Measurements from ENCODE around the gene UROC1.
A peak's percentile ranks its signal among the peaks of the same experiment; 100 is the strongest.

UROC1 gene

GRCh38 chr3:126493051-126493450 is 24.5 kb downstream of the UROC1 start:
- Histone ChIP-seq H3K36me3 (ENCODE audit: insufficient read depth, insufficient read length, low read length) (no peaks in the 10 kb centered on the region), H3K4me1 (ENCODE audit: insufficient read depth, insufficient read length) (peaks cover 14% of the 10 kb centered on the region), H3K9ac (ENCODE audit: insufficient read length, low read depth) (no peak overlapping the region), H3K9me3 (ENCODE audit: insufficient read depth, low read length) (no peaks in the 10 kb centered on the region), H3K4me3 (ENCODE audit: insufficient read length, low read depth) (no peak overlapping the region), H3K27me3 (ENCODE audit: insufficient read depth, insufficient read length) (no peaks in the 10 kb centered on the region)
- TF ChIP-seq ZNF274 (IDR thresholded peaks at IDR 0.05; ENCODE audit: low read depth, low read length) (no peak), SUZ12 (IDR thresholded peaks at IDR 0.05; ENCODE audit: extremely low read depth, insufficient read depth, insufficient read length) (no peak), YY1 (IDR thresholded peaks at IDR 0.05; ENCODE audit: insufficient read depth, insufficient read length) (no peak)
- no peak for DNase-seq (ENCODE audit: low read depth, low spot score)

- Histone ChIP-seq H3K27me3 (ENCODE audit: insufficient read depth, insufficient read length) (no peaks in the 10 kb centered on the region), H3K9me3 (ENCODE audit: insufficient read depth, low read length) (no peaks in the 10 kb centered on the region), H3K9ac (ENCODE audit: insufficient read length, low read depth) (no peak overlapping the region), H3K4me1 (ENCODE audit: insufficient read depth, insufficient read length) (peaks cover 27% of the 10 kb centered on the region), H3K4me3 (ENCODE audit: insufficient read length, low read depth) (no peak overlapping the region), H3K36me3 (ENCODE audit: insufficient read depth, insufficient read length, low read length) (no peaks in the 10 kb centered on the region)
- no peak for DNase-seq (ENCODE audit: low read depth, low spot score)
- TF ChIP-seq SUZ12 (IDR thresholded peaks at IDR 0.05; ENCODE audit: extremely low read depth, insufficient read depth, insufficient read length) (no peak), ZNF274 (IDR thresholded peaks at IDR 0.05; ENCODE audit: low read depth, low read length) (no peak), YY1 (IDR thresholded peaks at IDR 0.05; ENCODE audit: insufficient read depth, insufficient read length) (no peak)
Observed at GRCh38 chr3:126491221-126492013, 26.2 kb downstream of the UROC1 start.

GRCh38 chr3:126490619-126491018 is 27.0 kb downstream of the UROC1 start:
- H3K4me3 ChIP-seq (ENCODE audit: insufficient read length, low read depth): no peak overlapping the region
- no peaks in the 10 kb centered on the region for H3K27me3 ChIP-seq (ENCODE audit: insufficient read depth, insufficient read length)
- H3K36me3 ChIP-seq (ENCODE audit: insufficient read depth, insufficient read length, low read length): no peaks in the 10 kb centered on the region
- H3K4me1 ChIP-seq (ENCODE audit: insufficient read depth, insufficient read length): peaks cover 29% of the 10 kb centered on the region
- no peak for DNase-seq (ENCODE audit: low read depth, low spot score)
- TF ChIP-seq SUZ12 (IDR thresholded peaks at IDR 0.05; ENCODE audit: extremely low read depth, insufficient read depth, insufficient read length) (no peak), ZNF274 (IDR thresholded peaks at IDR 0.05; ENCODE audit: low read depth, low read length) (no peak)
- no peaks in the 10 kb centered on the region for H3K9me3 ChIP-seq (ENCODE audit: insufficient read depth, low read length)
- no peak overlapping the region for H3K9ac ChIP-seq (ENCODE audit: insufficient read length, low read depth)

- DNase-seq (ENCODE audit: low read depth, low spot score): no peak
- no peaks in the 10 kb centered on the region for H3K36me3 ChIP-seq (ENCODE audit: insufficient read depth, insufficient read length, low read length)
- H3K4me1 ChIP-seq (ENCODE audit: insufficient read depth, insufficient read length): peaks cover 33% of the 10 kb centered on the region
- no peaks in the 10 kb centered on the region for H3K27me3 ChIP-seq (ENCODE audit: insufficient read depth, insufficient read length)
- no peak for TF ChIP-seq YY1 (IDR thresholded peaks at IDR 0.05; ENCODE audit: insufficient read depth, insufficient read length)
- H3K9me3 ChIP-seq (ENCODE audit: insufficient read depth, low read length): no peaks in the 10 kb centered on the region
- H3K4me3 ChIP-seq (ENCODE audit: insufficient read length, low read depth): no peak overlapping the region
- H3K9ac ChIP-seq (ENCODE audit: insufficient read length, low read depth): no peak overlapping the region
Observed at GRCh38 chr3:126488886-126489569, 28.5 kb downstream of the UROC1 start.

GRCh38 chr3:126488185-126488584 is 29.4 kb downstream of the UROC1 start:
- DNase-seq (ENCODE audit: low read depth, low spot score): no peak
- Histone ChIP-seq H3K4me3 (ENCODE audit: insufficient read length, low read depth) (no peak overlapping the region), H3K27me3 (ENCODE audit: insufficient read depth, insufficient read length) (no peaks in the 10 kb centered on the region), H3K36me3 (ENCODE audit: insufficient read depth, insufficient read length, low read length) (no peaks in the 10 kb centered on the region), H3K9me3 (ENCODE audit: insufficient read depth, low read length) (no peaks in the 10 kb centered on the region), H3K9ac (ENCODE audit: insufficient read length, low read depth) (no peak overlapping the region), H3K4me1 (ENCODE audit: insufficient read depth, insufficient read length) (peaks cover 33% of the 10 kb centered on the region)
- TF ChIP-seq SUZ12 (IDR thresholded peaks at IDR 0.05; ENCODE audit: extremely low read depth, insufficient read depth, insufficient read length) (no peak), YY1 (IDR thresholded peaks at IDR 0.05; ENCODE audit: insufficient read depth, insufficient read length) (no peak), ZNF274 (IDR thresholded peaks at IDR 0.05; ENCODE audit: low read depth, low read length) (no peak)

GRCh38 chr3:126487151-126487771 is 30.3 kb downstream of the UROC1 start:
- peak; percentile 27 for DNase-seq (ENCODE audit: low read depth, low spot score)
- Histone ChIP-seq H3K4me3 (ENCODE audit: insufficient read length, low read depth) (no peak overlapping the region), H3K9ac (ENCODE audit: insufficient read length, low read depth) (peak overlapping the region; percentile 13), H3K27me3 (ENCODE audit: insufficient read depth, insufficient read length) (no peaks in the 10 kb centered on the region), H3K4me1 (ENCODE audit: insufficient read depth, insufficient read length) (peaks cover 33% of the 10 kb centered on the region), H3K36me3 (ENCODE audit: insufficient read depth, insufficient read length, low read length) (no peaks in the 10 kb centered on the region), H3K9me3 (ENCODE audit: insufficient read depth, low read length) (no peaks in the 10 kb centered on the region)
- no peak for TF ChIP-seq SUZ12 (IDR thresholded peaks at IDR 0.05; ENCODE audit: extremely low read depth, insufficient read depth, insufficient read length)
- TF ChIP-seq YY1 (IDR thresholded peaks at IDR 0.05; ENCODE audit: insufficient read depth, insufficient read length): no peak
- TF ChIP-seq ZNF274 (IDR thresholded peaks at IDR 0.05; ENCODE audit: low read depth, low read length): no peak

GRCh38 chr3:126486360-126486847 is 31.2 kb downstream of the UROC1 start:
- H3K4me3 ChIP-seq (ENCODE audit: insufficient read length, low read depth): no peak overlapping the region
- DNase-seq (ENCODE audit: low read depth, low spot score): no peak

More at GRCh38 chr3:126486360-126486847, 31.2 kb downstream of the UROC1 start:
- H3K36me3 ChIP-seq (ENCODE audit: insufficient read depth, insufficient read length, low read length): no peaks in the 10 kb centered on the region
- H3K27me3 ChIP-seq (ENCODE audit: insufficient read depth, insufficient read length): no peaks in the 10 kb centered on the region
- TF ChIP-seq ZNF274 (IDR thresholded peaks at IDR 0.05; ENCODE audit: low read depth, low read length) (no peak), SUZ12 (IDR thresholded peaks at IDR 0.05; ENCODE audit: extremely low read depth, insufficient read depth, insufficient read length) (no peak), YY1 (IDR thresholded peaks at IDR 0.05; ENCODE audit: insufficient read depth, insufficient read length) (no peak)
- no peak overlapping the region for H3K9ac ChIP-seq (ENCODE audit: insufficient read length, low read depth)
- H3K9me3 ChIP-seq (ENCODE audit: insufficient read depth, low read length): no peaks in the 10 kb centered on the region
- peaks cover 33% of the 10 kb centered on the region for H3K4me1 ChIP-seq (ENCODE audit: insufficient read depth, insufficient read length)

Measured in NT2/D1 (cell line).